K562 (cell line): ENCODE data around the gene USP20. TPM values are rescaled to one million over a fixed set of nuclear protein-coding genes. Genes with fewer than 3 reads are reported as not detected.

Source experiments
- CBX8 ChIP-seq: fragments of 200-600 bp; sonication (generic); IDR thresholded peaks from 2 replicates; pipeline ENCODE4 v1.6.1; 2012; ENCODE audit warnings: borderline replicate concordance, mixed run types, low read depth, mild to moderate bottlenecking, moderate library complexity, mixed read lengths, low read length, control low read depth, inconsistent platforms; ENCODE audit not compliant: poor library complexity, severe bottlenecking; ENCODE audit errors: extremely low read depth
- EP300 ChIP-seq: IDR thresholded peaks from 2 replicates; pipeline ENCODE4 v1.6.1; 2012; ENCODE audit warnings: low read length, improper control_type of control experiment
- FOXA3 ChIP-seq, 2 experiments: fragments of 450-650 bp in 1 of 2; sonication (generic) in 1 of 2; formaldehyde crosslinking; IDR thresholded peaks in 1 of 2; conservative IDR thresholded peaks in 1 of 2; 2 replicates each; pipeline versions ENCODE4 v1.4.0 to v1.8.0; 2020 to 2022; ENCODE audit warnings: mild to moderate bottlenecking in 2 of 2, missing genetic modification reagents in 1 of 2
- MGA ChIP-seq: fragments of 450-650 bp; IDR thresholded peaks from 2 replicates; pipeline ENCODE4 v1.6.1; 2016; ENCODE audit warnings: mild to moderate bottlenecking, moderate library complexity
- NFIC ChIP-seq: fragments of 450-650 bp; IDR thresholded peaks from 2 replicates; pipeline ENCODE4 v1.6.1; 2017; ENCODE audit warnings: mild to moderate bottlenecking, inconsistent platforms
- SIN3B ChIP-seq: fragments of 450-650 bp; IDR thresholded peaks from 2 replicates; pipeline ENCODE4 v1.6.1; 2017; ENCODE audit warnings: low read depth, mild to moderate bottlenecking, moderate library complexity
- ZBTB17 ChIP-seq: fragments of 450-650 bp; formaldehyde crosslinking; IDR thresholded peaks from 2 replicates; pipeline ENCODE4 v1.4.0; 2020; ENCODE audit warnings: mild to moderate bottlenecking
- ZFP1 ChIP-seq: fragments of 450-650 bp; formaldehyde crosslinking; IDR thresholded peaks from 2 replicates; pipeline ENCODE4 v1.4.0; 2020; ENCODE audit warnings: mild to moderate bottlenecking, mixed read lengths
- ZFX ChIP-seq: sonication (generic); formaldehyde crosslinking; IDR thresholded peaks from 2 replicates; pipeline ENCODE4 v1.8.0; 2022; ENCODE audit warnings: mild to moderate bottlenecking, missing genetic modification reagents, moderate library complexity
- ZNF253 ChIP-seq: fragments of 250-450 bp; sonication (Bioruptor Pico); conservative IDR thresholded peaks from 2 replicates; pipeline ENCODE4 v1.6.1; 2021; ENCODE audit warnings: mild to moderate bottlenecking
- polyA plus RNA-seq, 8 experiments: library from polyadenylated mRNA; depleted of rRNA in 4 of 8; stranded (reverse) in 5 of 8; unstranded in 3 of 8; fragments of >200 nt; fragmentation: Nextera tagmentation in 2 of 8; fragmentation: Illumina TruSeq in 1 of 8; extraction: Ambion mirVana in 2 of 8; extraction: Trizol in 1 of 8; gene quantifications; 2 replicates each; pipeline versions ENCODE4 v1.2.1 to v1.2.3, GENCODE V29; 2011 to 2014; ENCODE audit warnings: inconsistent platforms in 1 of 8, missing spikeins in 1 of 8
- total RNA-seq, 7 experiments: library from RNA; depleted of rRNA in 6 of 7; stranded (reverse); fragments of >200 nt in 6 of 7; fragmentation: Illumina TruSeq in 2 of 7; extraction: Trizol in 2 of 7; gene quantifications; 2 replicates each; pipeline versions ENCODE4 v1.2.1 to v1.2.3, GENCODE V29; 2011 to 2021; ENCODE audit warnings: low replicate concordance in 1 of 7
- TF ChIP-seq, protein P1 (sequence below): sonication (generic); formaldehyde crosslinking; IDR thresholded peaks from 2 replicates; pipeline ENCODE4 v1.8.0; 2022; ENCODE audit warnings: mild to moderate bottlenecking, missing genetic modification reagents, borderline replicate concordance

The USP20 gene
- total and polyA plus RNA-seq, 9 of the 15 experiments (the other 6 are each of a cell fraction or from before 2014, with no cell fraction given), result 1.9 to 136 (median 49.1) TPM

GRCh38 chr9:129802833-129803675 lies 32.2 kb upstream of the USP20 start, which contains the start of gene TOR1B (continued):
- TF ChIP-seq, protein P1, sequence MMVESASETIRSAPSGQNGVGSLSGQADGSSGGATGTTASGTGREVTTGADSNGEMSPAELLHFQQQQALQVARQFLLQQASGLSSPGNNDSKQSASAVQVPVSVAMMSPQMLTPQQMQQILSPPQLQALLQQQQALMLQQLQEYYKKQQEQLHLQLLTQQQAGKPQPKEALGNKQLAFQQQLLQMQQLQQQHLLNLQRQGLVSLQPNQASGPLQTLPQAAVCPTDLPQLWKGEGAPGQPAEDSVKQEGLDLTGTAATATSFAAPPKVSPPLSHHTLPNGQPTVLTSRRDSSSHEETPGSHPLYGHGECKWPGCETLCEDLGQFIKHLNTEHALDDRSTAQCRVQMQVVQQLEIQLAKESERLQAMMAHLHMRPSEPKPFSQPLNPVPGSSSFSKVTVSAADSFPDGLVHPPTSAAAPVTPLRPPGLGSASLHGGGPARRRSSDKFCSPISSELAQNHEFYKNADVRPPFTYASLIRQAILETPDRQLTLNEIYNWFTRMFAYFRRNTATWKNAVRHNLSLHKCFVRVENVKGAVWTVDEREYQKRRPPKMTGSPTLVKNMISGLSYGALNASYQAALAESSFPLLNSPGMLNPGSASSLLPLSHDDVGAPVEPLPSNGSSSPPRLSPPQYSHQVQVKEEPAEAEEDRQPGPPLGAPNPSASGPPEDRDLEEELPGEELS (CRISPR knock-in tag), result 0 out of 2 replicates have a peak, but pooled peaks have one; percentile 45
- TF ChIP-seq CBX8 (no peak), SIN3B (peak; percentile 84), ZBTB17 (CRISPR knock-in tag) (0 out of 2 replicates have a peak, but pooled peaks have one; percentile 40), ZFP1 (CRISPR knock-in tag) (no peak), ZNF253 (no peak), NFIC (peak; percentile 31; the same call in 1 of the 2 replicates), ZFX (CRISPR knock-in tag) (peak; percentile 80), FOXA3 (CRISPR knock-in tag; conservative IDR thresholded peaks at IDR 0.05 in 1 of 2, IDR thresholded peaks at IDR 0.05 in 1 of 2) (no peak), EP300 (peak; percentile 16; the same call in 1 of the 2 replicates), MGA (no peak; the same call in 1 of the 2 replicates)
